Tibial nerve (tissue), 4 donors: ENCODE measurements around the gene PER1. TPM values are rescaled to one million over a fixed set of nuclear protein-coding genes. Genes with fewer than 3 reads are reported as not detected.

Experiments used
- DNase-seq, 2 donors: peaks; one replicate each; pipeline ENCODE4 v3.0.0-alpha.2; 2019; ENCODE audit warnings: low spot score in 2 of 2
- H3K27ac ChIP-seq, 4 donors: fragments of 200-600 bp; sonication (generic) in 3 of 4; one replicate each; pipeline ENCODE4 v1.5.1; 2017 to 2019; ENCODE audit warnings: mild to moderate bottlenecking in 1 of 4
- H3K27me3 ChIP-seq, 2 donors: fragments of 200-600 bp; sonication (generic) in 1 of 2; one replicate each; pipeline versions ENCODE4 v1.5.1 to v1.6.0; 2017 to 2019
- H3K36me3 ChIP-seq, 3 donors: fragments of 200-600 bp; sonication (generic); one replicate each; pipeline ENCODE4 v1.5.1; 2018 to 2019
- H3K4me1 ChIP-seq, 4 donors: fragments of 200-600 bp; sonication (generic) in 3 of 4; one replicate each; pipeline ENCODE4 v1.5.1; 2017 to 2019
- H3K4me3 ChIP-seq, 4 donors: fragments of 200-600 bp; sonication (generic) in 3 of 4; one replicate each; pipeline ENCODE4 v1.5.1; 2017 to 2019; ENCODE audit warnings: mild to moderate bottlenecking in 1 of 4, moderate library complexity in 1 of 4
- H3K9me3 ChIP-seq, 4 donors: fragments of 200-600 bp; sonication (generic) in 3 of 4; one replicate each; pipeline ENCODE4 v1.5.1; 2017 to 2019
- EP300 ChIP-seq, 2 donors: sonication (generic); formaldehyde crosslinking; IDR thresholded peaks; one replicate each; pipeline ENCODE4 v1.6.1; 2017; ENCODE audit warnings: antibody characterized with exemption in 2 of 2, mild to moderate bottlenecking in 1 of 2
- POLR2A ChIP-seq, 2 donors: fragments of 450-650 bp; IDR thresholded peaks; one replicate each; pipeline ENCODE4 v1.6.1; 2017; ENCODE audit warnings: antibody characterized with exemption in 2 of 2, mild to moderate bottlenecking in 2 of 2, moderate library complexity in 2 of 2
- WGBS, 2 donors: methylation state at CpG; one replicate each; pipeline ENCODE4 v1.1.5; 2018; 5-methylcytosine and 5-hydroxymethylcytosine counted together
- total RNA-seq, 4 donors: library from RNA; depleted of rRNA; stranded (reverse); fragments of >200 nt; gene quantifications; one replicate each; pipeline ENCODE4 v1.1.0, GENCODE V29; 2016
- TF ChIP-seq, protein P1 (sequence below), 5 experiments: fragments of 200-600 bp in 3 of 5; fragments of 450-650 bp in 2 of 5; sonication (generic) in 3 of 5; IDR thresholded peaks; one replicate each; pipeline ENCODE4 v1.5.1; 2016 to 2019; ENCODE audit warnings: antibody characterized with exemption in 5 of 5, mild to moderate bottlenecking in 3 of 5, moderate library complexity in 2 of 5

Gene PER1
- total RNA-seq, 4 donors from 2014 or later = 157 to 328 (median 204) TPM

DNA sequence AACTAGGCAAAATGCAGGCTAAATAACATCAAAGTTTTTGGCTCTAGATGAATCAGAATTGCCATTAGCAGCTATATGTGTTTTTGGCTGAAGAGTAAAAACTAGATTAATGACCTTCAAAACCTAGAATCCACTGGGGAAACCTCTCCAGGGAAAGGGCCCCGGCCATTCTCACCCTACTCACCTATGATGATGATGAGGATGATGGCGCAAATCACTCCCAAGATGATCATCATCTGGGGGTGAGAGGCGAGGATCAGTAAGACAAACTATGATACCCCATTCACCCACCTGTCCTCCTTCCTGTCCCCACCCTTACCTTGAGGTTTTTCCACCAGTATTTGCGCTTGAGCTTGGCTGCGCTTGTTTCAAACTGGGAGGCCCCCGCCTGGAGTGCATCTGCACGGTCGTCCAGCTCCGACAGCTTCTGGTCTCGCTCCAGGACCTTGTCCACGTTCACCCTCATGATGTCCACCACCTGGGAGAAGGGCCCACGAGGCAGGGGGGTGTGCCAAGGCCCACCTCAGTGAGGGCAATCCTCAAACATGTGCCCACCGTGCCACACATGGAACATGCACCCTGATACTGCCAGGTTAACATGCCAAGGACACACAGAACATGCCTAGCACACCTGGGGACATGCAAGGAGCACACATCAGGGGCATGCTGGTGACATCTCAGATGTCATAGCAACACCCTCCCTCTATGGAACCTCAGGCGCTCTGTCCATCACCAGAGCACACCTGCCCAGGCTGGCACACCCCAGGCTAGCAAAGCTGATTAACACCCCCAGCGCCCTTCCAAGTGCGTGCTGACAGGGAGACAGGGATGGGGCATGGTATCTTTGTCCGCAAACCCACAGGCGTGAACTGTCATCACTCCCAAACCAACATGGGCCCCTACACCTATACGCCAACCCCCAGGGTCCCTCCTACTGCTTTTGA is 9.4 kb upstream of the PER1 start:
- TF ChIP-seq, protein P1, sequence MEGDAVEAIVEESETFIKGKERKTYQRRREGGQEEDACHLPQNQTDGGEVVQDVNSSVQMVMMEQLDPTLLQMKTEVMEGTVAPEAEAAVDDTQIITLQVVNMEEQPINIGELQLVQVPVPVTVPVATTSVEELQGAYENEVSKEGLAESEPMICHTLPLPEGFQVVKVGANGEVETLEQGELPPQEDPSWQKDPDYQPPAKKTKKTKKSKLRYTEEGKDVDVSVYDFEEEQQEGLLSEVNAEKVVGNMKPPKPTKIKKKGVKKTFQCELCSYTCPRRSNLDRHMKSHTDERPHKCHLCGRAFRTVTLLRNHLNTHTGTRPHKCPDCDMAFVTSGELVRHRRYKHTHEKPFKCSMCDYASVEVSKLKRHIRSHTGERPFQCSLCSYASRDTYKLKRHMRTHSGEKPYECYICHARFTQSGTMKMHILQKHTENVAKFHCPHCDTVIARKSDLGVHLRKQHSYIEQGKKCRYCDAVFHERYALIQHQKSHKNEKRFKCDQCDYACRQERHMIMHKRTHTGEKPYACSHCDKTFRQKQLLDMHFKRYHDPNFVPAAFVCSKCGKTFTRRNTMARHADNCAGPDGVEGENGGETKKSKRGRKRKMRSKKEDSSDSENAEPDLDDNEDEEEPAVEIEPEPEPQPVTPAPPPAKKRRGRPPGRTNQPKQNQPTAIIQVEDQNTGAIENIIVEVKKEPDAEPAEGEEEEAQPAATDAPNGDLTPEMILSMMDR (IDR thresholded peaks at IDR 0.05) = no peak
- no peak for TF ChIP-seq POLR2A (IDR thresholded peaks at IDR 0.05)
- TF ChIP-seq EP300 (IDR thresholded peaks at IDR 0.05) = no peak
- WGBS, 2 donors = 46 to 51% methylated on average over 13 to 19 of the region's 19 CpGs
- peak overlapping the region; percentile 75 to 100 (median 92) for H3K4me3 ChIP-seq
- no peaks in the 10 kb centered on the region for H3K27me3 ChIP-seq
- H3K27ac ChIP-seq = peak overlapping the region; percentile 98 to 100 (median 100)
- peaks cover 0 to 69% (median 43%) of the 10 kb centered on the region in 4 donors for H3K4me1 ChIP-seq
- H3K36me3 ChIP-seq = peaks cover 0 to 24% (median 3%) of the 10 kb centered on the region in 3 donors
- no peaks in the 10 kb centered on the region for H3K9me3 ChIP-seq
- DNase-seq = peak in 1 of 2 donors; percentile 12

DNA sequence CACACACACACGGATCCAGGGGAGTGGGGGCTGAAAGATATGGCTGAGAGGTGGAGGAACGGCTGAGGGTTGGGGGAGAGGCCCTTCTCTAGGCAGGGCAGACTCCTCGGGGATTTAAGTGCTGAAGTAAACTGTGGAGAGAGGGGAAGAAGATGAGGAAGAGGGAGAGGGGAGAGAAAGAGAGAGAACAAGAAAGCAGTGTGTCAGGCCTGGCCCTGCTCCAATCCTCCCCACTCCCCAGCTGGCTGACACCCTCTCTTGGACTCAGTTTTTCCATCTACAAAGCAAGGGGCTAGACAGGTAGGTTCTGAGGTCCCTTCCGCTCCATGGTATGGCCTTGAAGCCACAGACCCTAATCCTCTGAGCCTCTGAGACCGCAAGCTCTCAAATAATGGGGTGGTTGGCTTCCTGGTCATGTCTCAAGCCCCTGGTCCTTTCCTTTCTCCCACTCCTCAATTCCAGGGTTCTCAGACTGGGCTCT is 8.6 kb upstream of the PER1 start:
- H3K4me3 ChIP-seq = peak overlapping the region in 1 of 4 donors; percentile 75
- peaks cover 0 to 69% (median 43%) of the 10 kb centered on the region in 4 donors for H3K4me1 ChIP-seq
- H3K9me3 ChIP-seq = no peaks in the 10 kb centered on the region
- WGBS, 2 donors = 42 to 44% methylated on average over 5 of the region's 5 CpGs
- H3K36me3 ChIP-seq = peaks cover 0 to 24% (median 3%) of the 10 kb centered on the region in 3 donors
- peak overlapping the region; percentile 98 to 100 (median 100) for H3K27ac ChIP-seq
- TF ChIP-seq, protein P1 (IDR thresholded peaks at IDR 0.05) = no peak
- TF ChIP-seq EP300 (IDR thresholded peaks at IDR 0.05) (no peak), POLR2A (IDR thresholded peaks at IDR 0.05) (no peak)
- H3K27me3 ChIP-seq = no peaks in the 10 kb centered on the region
- no peak for DNase-seq

DNA sequence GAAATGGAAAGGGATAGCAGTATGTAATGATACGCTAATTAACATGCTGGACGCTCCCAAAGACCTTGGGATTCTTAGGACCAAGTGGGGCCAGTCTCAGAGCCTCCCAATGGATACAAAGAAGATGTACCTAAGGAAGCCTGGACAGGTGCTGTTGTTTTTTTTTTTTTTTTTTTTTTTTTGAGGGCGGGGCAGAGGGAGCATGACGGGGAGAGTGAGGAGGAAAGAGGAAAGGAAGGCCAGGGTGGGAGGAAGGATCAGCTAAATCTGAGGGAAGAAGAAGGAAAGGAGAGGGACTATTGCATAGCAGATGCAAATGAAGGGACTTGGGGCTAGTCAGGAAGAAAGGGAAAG is 8.0 kb upstream of the PER1 start:
- H3K4me3 ChIP-seq = no peak overlapping the region
- no peak for DNase-seq

DNA sequence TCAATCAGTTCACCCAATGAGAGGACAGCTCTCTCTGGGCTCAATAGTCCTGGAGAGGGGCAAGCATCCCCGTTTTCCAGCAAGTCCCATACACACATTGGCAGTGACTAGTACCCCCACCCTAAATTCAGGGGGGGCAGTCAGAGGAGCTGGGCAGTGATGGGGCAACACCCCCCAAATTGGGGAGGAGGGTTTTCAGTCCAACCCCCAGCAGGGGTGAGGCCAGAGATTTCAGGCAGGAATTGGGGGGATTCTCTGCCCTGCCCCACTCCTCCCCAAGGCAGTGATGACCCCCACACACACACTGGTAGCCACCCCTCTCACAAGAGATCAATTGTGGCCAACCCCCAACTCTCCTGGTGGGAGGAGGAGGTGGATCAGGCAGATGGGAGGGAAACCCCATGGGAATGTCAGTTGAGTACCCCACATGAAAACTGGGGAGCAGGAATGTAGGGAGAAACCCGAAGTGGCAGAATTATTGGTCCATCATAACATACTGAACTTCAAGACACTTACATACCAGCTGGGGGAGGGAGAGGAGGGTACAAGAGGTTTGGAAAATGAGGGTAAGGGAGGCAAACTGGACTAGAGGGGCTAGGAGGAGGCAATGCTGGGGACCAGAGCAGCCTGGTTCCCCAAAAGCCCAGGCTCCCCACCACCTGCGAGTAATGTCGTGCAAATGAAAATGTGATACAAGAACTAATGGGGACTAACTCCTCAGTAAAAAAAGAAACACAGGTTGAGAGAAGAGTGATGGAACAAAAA is 7.4 kb upstream of the PER1 start:
- Histone ChIP-seq H3K27ac (peak overlapping the region; percentile 98 to 100 (median 100)), H3K4me3 (no peak overlapping the region), H3K27me3 (no peaks in the 10 kb centered on the region), H3K9me3 (no peaks in the 10 kb centered on the region), H3K36me3 (peaks cover 0 to 24% (median 3%) of the 10 kb centered on the region in 3 donors), H3K4me1 (peaks cover 0 to 65% (median 42%) of the 10 kb centered on the region in 4 donors)
- DNase-seq = no peak
- TF ChIP-seq, protein P1 (IDR thresholded peaks at IDR 0.05) = no peak
- TF ChIP-seq POLR2A (IDR thresholded peaks at IDR 0.05) = no peak
- TF ChIP-seq EP300 (IDR thresholded peaks at IDR 0.05) = no peak
- WGBS, 2 donors = 61 to 67% methylated on average over 4 of the region's 4 CpGs

More for the DNA sequence above, 8.0 kb upstream of the PER1 start:
- H3K27me3 ChIP-seq = no peaks in the 10 kb centered on the region
- no peaks in the 10 kb centered on the region for H3K9me3 ChIP-seq
- H3K36me3 ChIP-seq = peaks cover 0 to 24% (median 3%) of the 10 kb centered on the region in 3 donors
- peak overlapping the region; percentile 98 to 100 (median 100) for H3K27ac ChIP-seq
- 53 to 57% methylated on average over 4 of the region's 4 CpGs for WGBS, 2 donors
- TF ChIP-seq, protein P1 (IDR thresholded peaks at IDR 0.05) = no peak
- TF ChIP-seq EP300 (IDR thresholded peaks at IDR 0.05) = no peak
- TF ChIP-seq POLR2A (IDR thresholded peaks at IDR 0.05) = no peak
- peaks cover 0 to 69% (median 43%) of the 10 kb centered on the region in 4 donors for H3K4me1 ChIP-seq
